ENCODE data around the gene ARSG.
"Not testable (repeated sequence)": the region's sequence is repeated elsewhere in the genome, so short reads cannot be mapped to it uniquely, and the experiment has no call there.

Gene ARSG

GRCh38 chr17:68281965-68282364 lies 9.3 kb upstream of the ARSG start:
- not testable (repeated sequence) for H3K27me3 ChIP-seq (ENCODE audit: control insufficient read depth, insufficient read depth, low read length); H3K9ac ChIP-seq (ENCODE audit: low read depth, low read length); H3K36me3 ChIP-seq (ENCODE audit: control insufficient read depth, insufficient read depth, low read length); H3K4me3 ChIP-seq (ENCODE audit: low read depth, low read length); H3K4me1 ChIP-seq (ENCODE audit: control insufficient read depth, insufficient read depth, low read length); H3K9me3 ChIP-seq (ENCODE audit: control insufficient read depth, insufficient read depth, low read length); H3K27ac ChIP-seq (ENCODE audit: low read depth, low read length)

GRCh38 chr17:68288375-68288774 lies 2.9 kb upstream of the ARSG start:
- no peak overlapping the region for H3K9ac ChIP-seq (ENCODE audit: low read depth, low read length)
- no peak overlapping the region for H3K27ac ChIP-seq (ENCODE audit: low read depth, low read length)
- no peak overlapping the region for H3K4me3 ChIP-seq (ENCODE audit: low read depth, low read length)
- H3K9me3 ChIP-seq (ENCODE audit: control insufficient read depth, insufficient read depth, low read length): no peaks in the 10 kb centered on the region
- peaks cover 39% of the 10 kb centered on the region for H3K27me3 ChIP-seq (ENCODE audit: control insufficient read depth, insufficient read depth, low read length)
- H3K36me3 ChIP-seq (ENCODE audit: control insufficient read depth, insufficient read depth, low read length): no peaks in the 10 kb centered on the region
- peaks cover 28% of the 10 kb centered on the region for H3K4me1 ChIP-seq (ENCODE audit: control insufficient read depth, insufficient read depth, low read length)

- H3K9me3 ChIP-seq (ENCODE audit: control insufficient read depth, insufficient read depth, low read length): no peaks in the 10 kb centered on the region
- peaks cover 42% of the 10 kb centered on the region for H3K27me3 ChIP-seq (ENCODE audit: control insufficient read depth, insufficient read depth, low read length)
- H3K36me3 ChIP-seq (ENCODE audit: control insufficient read depth, insufficient read depth, low read length): no peaks in the 10 kb centered on the region
- H3K4me1 ChIP-seq (ENCODE audit: control insufficient read depth, insufficient read depth, low read length): peaks cover 32% of the 10 kb centered on the region
- no peak overlapping the region for H3K27ac ChIP-seq (ENCODE audit: low read depth, low read length)
- no peak overlapping the region for H3K9ac ChIP-seq (ENCODE audit: low read depth, low read length)
- no peak overlapping the region for H3K4me3 ChIP-seq (ENCODE audit: low read depth, low read length)
Measured at GRCh38 chr17:68288804-68289203, 2.5 kb upstream of the ARSG start.

- no peaks in the 10 kb centered on the region for H3K9me3 ChIP-seq (ENCODE audit: control insufficient read depth, insufficient read depth, low read length)
- H3K36me3 ChIP-seq (ENCODE audit: control insufficient read depth, insufficient read depth, low read length): no peaks in the 10 kb centered on the region
- H3K27me3 ChIP-seq (ENCODE audit: control insufficient read depth, insufficient read depth, low read length): peaks cover 42% of the 10 kb centered on the region
- H3K4me1 ChIP-seq (ENCODE audit: control insufficient read depth, insufficient read depth, low read length): peaks cover 39% of the 10 kb centered on the region
- no peak overlapping the region for H3K9ac ChIP-seq (ENCODE audit: low read depth, low read length)
- peak overlapping the region; percentile 66; the same call in 1 of the 2 replicates for H3K4me3 ChIP-seq (ENCODE audit: low read depth, low read length)
- no peak overlapping the region for H3K27ac ChIP-seq (ENCODE audit: low read depth, low read length)
Measured at GRCh38 chr17:68289473-68289872, 1.8 kb upstream of the ARSG start.

GRCh38 chr17:68289936-68290267 lies 1.4 kb upstream of the ARSG start:
- peaks cover 42% of the 10 kb centered on the region for H3K27me3 ChIP-seq (ENCODE audit: control insufficient read depth, insufficient read depth, low read length)
- no peak overlapping the region for H3K27ac ChIP-seq (ENCODE audit: low read depth, low read length)
- peaks cover 43% of the 10 kb centered on the region for H3K4me1 ChIP-seq (ENCODE audit: control insufficient read depth, insufficient read depth, low read length)
- no peaks in the 10 kb centered on the region for H3K36me3 ChIP-seq (ENCODE audit: control insufficient read depth, insufficient read depth, low read length)
- H3K4me3 ChIP-seq (ENCODE audit: low read depth, low read length): peak overlapping the region; percentile 66
- no peak overlapping the region for H3K9ac ChIP-seq (ENCODE audit: low read depth, low read length)
- no peaks in the 10 kb centered on the region for H3K9me3 ChIP-seq (ENCODE audit: control insufficient read depth, insufficient read depth, low read length)

GRCh38 chr17:68290268-68290954 lies 884 bp upstream of the ARSG start:
- Histone ChIP-seq H3K27me3 (ENCODE audit: control insufficient read depth, insufficient read depth, low read length) (peaks cover 42% of the 10 kb centered on the region), H3K27ac (ENCODE audit: low read depth, low read length) (no peak overlapping the region), H3K36me3 (ENCODE audit: control insufficient read depth, insufficient read depth, low read length) (no peaks in the 10 kb centered on the region), H3K9ac (ENCODE audit: low read depth, low read length) (no peak overlapping the region), H3K4me1 (ENCODE audit: control insufficient read depth, insufficient read depth, low read length) (peaks cover 45% of the 10 kb centered on the region), H3K9me3 (ENCODE audit: control insufficient read depth, insufficient read depth, low read length) (no peaks in the 10 kb centered on the region), H3K4me3 (ENCODE audit: low read depth, low read length) (peak overlapping the region; percentile 66)

GRCh38 chr17:68291836-68292688 lies 767 bp downstream of the ARSG start:
- peaks cover 57% of the 10 kb centered on the region for H3K4me1 ChIP-seq (ENCODE audit: control insufficient read depth, insufficient read depth, low read length)

GRCh38 chr17:68292689-68293040 lies 1.4 kb downstream of the ARSG start:
- peaks cover 42% of the 10 kb centered on the region for H3K27me3 ChIP-seq (ENCODE audit: control insufficient read depth, insufficient read depth, low read length)
- peak overlapping the region; percentile 92 for H3K27ac ChIP-seq (ENCODE audit: low read depth, low read length)
- no peaks in the 10 kb centered on the region for H3K9me3 ChIP-seq (ENCODE audit: control insufficient read depth, insufficient read depth, low read length)
- H3K4me1 ChIP-seq (ENCODE audit: control insufficient read depth, insufficient read depth, low read length): peaks cover 59% of the 10 kb centered on the region
- H3K4me3 ChIP-seq (ENCODE audit: low read depth, low read length): peak overlapping the region; percentile 73
- no peaks in the 10 kb centered on the region for H3K36me3 ChIP-seq (ENCODE audit: control insufficient read depth, insufficient read depth, low read length)
- H3K9ac ChIP-seq (ENCODE audit: low read depth, low read length): 0 out of 2 replicates have a peak overlapping the region, but pooled peaks have one; percentile 90

More at GRCh38 chr17:68291836-68292688, 767 bp downstream of the ARSG start:
- H3K9ac ChIP-seq (ENCODE audit: low read depth, low read length): peak overlapping the region; percentile 90
- H3K27ac ChIP-seq (ENCODE audit: low read depth, low read length): peak overlapping the region; percentile 92
- peaks cover 42% of the 10 kb centered on the region for H3K27me3 ChIP-seq (ENCODE audit: control insufficient read depth, insufficient read depth, low read length)
- H3K4me3 ChIP-seq (ENCODE audit: low read depth, low read length): peak overlapping the region; percentile 73
- no peaks in the 10 kb centered on the region for H3K36me3 ChIP-seq (ENCODE audit: control insufficient read depth, insufficient read depth, low read length)
- no peaks in the 10 kb centered on the region for H3K9me3 ChIP-seq (ENCODE audit: control insufficient read depth, insufficient read depth, low read length)

GRCh38 chr17:68293490-68294195 lies 2.3 kb downstream of the ARSG start:
- Histone ChIP-seq H3K27me3 (ENCODE audit: control insufficient read depth, insufficient read depth, low read length) (peaks cover 37% of the 10 kb centered on the region), H3K4me1 (ENCODE audit: control insufficient read depth, insufficient read depth, low read length) (peaks cover 59% of the 10 kb centered on the region), H3K9ac (ENCODE audit: low read depth, low read length) (0 out of 2 replicates have a peak overlapping the region, but pooled peaks have one; percentile 28), H3K4me3 (ENCODE audit: low read depth, low read length) (peak overlapping the region; percentile 10; the same call in 1 of the 2 replicates), H3K9me3 (ENCODE audit: control insufficient read depth, insufficient read depth, low read length) (no peaks in the 10 kb centered on the region), H3K27ac (ENCODE audit: low read depth, low read length) (peak overlapping the region; percentile 78), H3K36me3 (ENCODE audit: control insufficient read depth, insufficient read depth, low read length) (no peaks in the 10 kb centered on the region)

GRCh38 chr17:68294196-68294555 lies 2.9 kb downstream of the ARSG start:
- peaks cover 54% of the 10 kb centered on the region for H3K4me1 ChIP-seq (ENCODE audit: control insufficient read depth, insufficient read depth, low read length)
- H3K36me3 ChIP-seq (ENCODE audit: control insufficient read depth, insufficient read depth, low read length): no peaks in the 10 kb centered on the region
- H3K27me3 ChIP-seq (ENCODE audit: control insufficient read depth, insufficient read depth, low read length): peaks cover 32% of the 10 kb centered on the region
- peak overlapping the region; percentile 78 for H3K27ac ChIP-seq (ENCODE audit: low read depth, low read length)
- H3K9ac ChIP-seq (ENCODE audit: low read depth, low read length): 0 out of 2 replicates have a peak overlapping the region, but pooled peaks have one; percentile 28
- H3K9me3 ChIP-seq (ENCODE audit: control insufficient read depth, insufficient read depth, low read length): no peaks in the 10 kb centered on the region
- H3K4me3 ChIP-seq (ENCODE audit: low read depth, low read length): peak overlapping the region; percentile 10; the same call in 1 of the 2 replicates

Measured in HUES48 (cell line).